HG02571 (cell line): Measurements from ENCODE around the gene CGNL1.

Source experiments
- ATAC-seq: cut with Tn5 transposase; IDR thresholded peaks from one replicate; pipeline ENCODE4 v1.9.1; 2021; ENCODE audit warnings: mild to moderate bottlenecking, moderate library complexity; ENCODE audit not compliant: unreplicated experiment

Gene CGNL1

DNA sequence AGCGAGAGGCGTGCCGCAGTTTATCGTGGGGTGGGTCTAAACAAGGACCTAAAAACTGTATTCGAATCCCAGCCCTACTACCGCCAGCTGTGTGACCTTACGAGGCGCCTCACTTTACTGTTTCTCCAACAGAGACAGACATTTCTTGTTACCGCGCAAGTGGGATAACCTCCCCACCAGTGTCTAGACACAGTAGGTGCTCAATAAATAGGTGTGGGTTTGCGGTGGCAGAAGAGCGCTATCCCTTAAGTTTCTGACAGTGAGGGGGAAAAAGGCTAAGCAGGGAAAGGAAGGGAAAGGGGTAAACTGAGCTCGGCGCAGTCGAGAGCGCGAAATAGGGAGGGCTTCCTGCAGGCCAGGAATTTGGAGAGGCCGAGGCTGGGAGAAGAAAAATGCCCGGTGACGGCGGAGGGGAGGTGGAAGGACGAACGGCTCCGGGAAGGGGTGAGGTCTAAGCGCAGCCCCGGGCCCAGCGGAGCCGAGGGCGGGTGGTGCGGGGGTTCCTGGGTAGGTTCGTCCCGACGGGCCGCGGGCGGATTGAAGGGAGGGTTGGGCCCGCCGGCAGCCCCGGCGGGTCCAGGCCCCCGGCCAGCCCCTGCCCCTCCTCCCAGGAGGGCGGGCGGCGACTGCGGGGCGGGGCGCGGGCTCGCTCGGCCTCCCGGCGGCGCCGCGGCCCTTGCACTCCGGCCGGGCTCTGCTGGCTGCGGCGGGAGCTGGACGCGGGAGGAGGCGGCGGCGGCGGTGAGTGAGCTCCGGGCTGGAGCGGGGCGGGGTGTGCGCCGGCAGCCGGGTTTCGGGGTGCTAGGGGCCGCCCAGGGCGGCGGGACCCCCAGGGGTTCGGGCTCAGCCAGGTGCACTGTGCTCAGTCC, at the start of gene CGNL1:
Gene CGNL1, plus strand, starts transcription at position 679 of the 869 bp plus-strand sequence. CDS start 61,495 bp downstream, outside the sequence.
- ATAC-seq, result no peak

- no peak for ATAC-seq
Measured at GRCh38 chr15:57327985-57328471, 48.3 kb upstream of the CGNL1 start.

- ATAC-seq, result no peak
Measured at GRCh38 chr15:57328479-57328878, 47.8 kb upstream of the CGNL1 start.

DNA sequence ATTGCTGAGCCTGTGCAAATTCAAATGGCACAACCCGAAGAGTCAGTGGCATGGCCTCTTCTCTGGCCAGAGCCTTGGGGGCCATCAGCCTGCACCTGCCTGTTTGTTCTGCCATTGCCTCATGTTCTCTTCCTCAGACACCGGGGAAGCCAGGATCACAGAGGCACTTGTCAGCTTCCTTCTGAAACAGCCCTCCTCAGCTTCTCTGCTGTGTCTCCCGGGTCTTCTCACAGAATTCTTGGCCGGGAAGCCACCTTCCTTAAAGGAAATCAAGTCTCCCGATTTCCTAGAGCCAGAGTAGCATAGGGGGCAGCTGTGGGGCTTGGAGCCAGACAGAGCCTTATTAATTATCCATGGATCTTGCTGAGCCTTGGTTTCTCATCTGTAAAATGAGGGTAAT, 47.4 kb upstream of the CGNL1 start:
- no peak for ATAC-seq

DNA sequence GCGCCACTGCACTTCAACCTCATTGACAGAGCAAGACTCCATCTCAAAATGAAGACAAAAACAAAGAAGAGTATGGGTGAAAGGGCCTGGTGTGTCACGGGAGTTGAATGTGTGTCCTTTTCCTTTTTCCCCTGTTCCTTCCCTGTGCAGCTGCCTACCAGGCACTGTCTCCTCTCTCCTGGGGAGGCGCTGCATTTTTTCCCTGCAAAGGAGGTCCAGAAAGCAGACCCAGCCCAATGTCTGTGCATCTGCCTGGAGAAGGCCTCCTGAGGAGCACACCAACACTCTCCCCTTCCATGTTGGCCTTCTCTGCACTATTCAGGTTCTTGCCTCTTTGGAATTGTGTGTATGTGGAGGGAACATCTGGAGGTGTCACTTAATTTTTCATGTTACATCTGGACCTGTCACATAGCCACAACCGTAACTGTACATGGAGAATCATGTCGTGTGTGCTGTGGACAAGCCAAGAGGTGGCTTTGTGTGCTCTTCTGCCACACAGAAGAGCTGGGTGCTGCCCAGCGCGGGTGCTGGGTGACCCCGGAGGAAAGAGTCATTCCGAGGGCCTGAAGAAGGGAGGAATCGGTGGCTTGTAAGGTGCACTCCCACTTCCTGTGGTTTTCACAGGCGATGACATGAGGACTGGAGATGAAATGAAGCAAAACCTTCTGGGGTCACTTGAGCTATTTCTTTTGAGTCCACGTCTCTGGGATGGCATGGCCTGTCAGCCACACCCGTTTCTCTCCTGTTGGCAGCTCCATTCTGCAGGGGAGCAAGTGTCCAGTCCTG, 46.5 kb upstream of the CGNL1 start:
- ATAC-seq, result no peak

- no peak for ATAC-seq
Measured at GRCh38 chr15:57330619-57331340, 45.5 kb upstream of the CGNL1 start.

- no peak for ATAC-seq
Measured at GRCh38 chr15:57332326-57332725, 44.0 kb upstream of the CGNL1 start.

DNA sequence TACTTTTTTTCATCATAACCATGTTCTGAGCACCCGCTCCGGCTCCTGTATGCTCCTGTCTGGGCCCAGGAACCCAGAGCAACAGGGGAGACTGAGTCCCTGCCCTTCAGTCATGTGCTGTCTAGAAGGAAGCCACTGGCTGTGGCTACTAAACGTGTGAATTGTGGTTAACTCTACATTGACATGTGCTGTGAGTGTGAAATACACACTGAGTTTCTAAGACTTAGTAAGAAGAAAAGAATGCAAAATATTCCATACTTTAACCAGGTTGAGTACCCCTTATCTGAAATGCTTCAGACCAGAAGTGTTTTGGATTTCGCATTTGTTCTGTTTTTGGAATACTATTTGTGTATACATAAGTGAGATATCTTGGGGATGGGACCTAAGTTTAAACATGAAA, 42.8 kb upstream of the CGNL1 start:
- no peak for ATAC-seq

DNA sequence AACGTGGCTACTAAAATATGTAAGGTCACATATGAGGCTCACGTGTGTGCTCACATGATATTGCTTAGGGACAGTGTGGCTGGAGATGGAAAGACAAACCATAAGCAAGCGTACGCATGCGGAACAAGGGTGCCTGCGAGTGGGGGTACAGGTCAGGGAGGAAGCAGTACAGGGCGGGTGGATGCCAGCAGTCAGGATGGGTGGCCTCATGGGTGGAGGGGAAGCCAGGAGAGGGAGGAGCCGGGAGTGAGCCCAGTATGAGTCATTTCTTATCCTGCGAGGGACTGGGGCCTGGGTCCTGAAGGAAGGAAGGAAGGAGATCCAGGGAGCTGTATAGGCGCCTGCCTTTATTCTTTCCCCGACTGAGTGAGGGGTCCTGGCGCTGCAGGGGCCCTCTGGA, 42.0 kb upstream of the CGNL1 start:
- no peak for ATAC-seq

GRCh38 chr15:57335293-57335715, 41.0 kb upstream of the CGNL1 start:
- ATAC-seq, result no peak

GRCh38 chr15:57335719-57336118, 40.6 kb upstream of the CGNL1 start:
- ATAC-seq, result no peak

GRCh38 chr15:57337868-57338411, 38.4 kb upstream of the CGNL1 start:
- ATAC-seq, result no peak

GRCh38 chr15:57339321-57339720, 37.0 kb upstream of the CGNL1 start:
- ATAC-seq, result no peak

- no peak for ATAC-seq
Measured at GRCh38 chr15:57340682-57341259, 35.5 kb upstream of the CGNL1 start.

- no peak for ATAC-seq
Measured at GRCh38 chr15:57343048-57343447, 33.3 kb upstream of the CGNL1 start.

DNA sequence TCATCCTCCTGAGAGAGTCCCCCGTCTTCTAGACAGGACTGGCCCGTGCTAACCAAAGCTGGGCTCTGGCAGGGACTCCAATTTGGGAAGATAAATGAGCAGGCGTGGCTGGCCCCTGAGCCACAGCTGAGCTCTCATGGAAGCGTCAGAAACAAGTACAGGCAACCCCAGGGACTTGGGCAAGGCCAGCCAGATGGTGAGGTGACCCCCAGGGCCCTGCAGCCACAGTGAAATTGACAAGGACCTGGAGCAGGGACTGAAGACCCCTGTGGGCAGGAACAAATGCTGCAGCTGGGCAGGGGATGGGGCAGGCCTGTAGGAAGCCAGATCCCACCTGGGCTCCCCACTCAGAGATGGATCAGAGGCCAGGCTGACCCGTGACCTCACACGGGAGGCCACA, 32.8 kb upstream of the CGNL1 start:
- ATAC-seq, result no peak

DNA sequence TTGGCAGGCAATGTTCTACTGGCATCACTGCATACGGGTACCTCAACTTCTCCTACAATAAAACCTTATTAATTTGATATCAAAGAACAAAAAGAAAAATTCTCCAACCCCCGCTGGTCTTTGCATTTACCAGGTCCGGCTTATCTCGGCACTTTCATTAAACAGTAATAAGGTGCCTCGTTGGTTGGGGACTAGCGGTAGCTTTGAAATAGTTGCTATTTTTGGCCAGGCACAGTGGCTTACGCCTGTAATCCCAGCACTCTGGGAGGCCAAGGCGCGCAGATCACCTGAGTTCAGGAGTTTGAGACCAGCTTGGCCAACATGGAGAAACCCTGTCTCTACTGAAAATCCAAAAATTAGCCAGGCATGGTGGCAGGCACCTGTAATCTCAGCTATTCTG, 32.0 kb upstream of the CGNL1 start:
- no peak for ATAC-seq

GRCh38 chr15:57345584-57345983, 30.7 kb upstream of the CGNL1 start:
- no peak for ATAC-seq

DNA sequence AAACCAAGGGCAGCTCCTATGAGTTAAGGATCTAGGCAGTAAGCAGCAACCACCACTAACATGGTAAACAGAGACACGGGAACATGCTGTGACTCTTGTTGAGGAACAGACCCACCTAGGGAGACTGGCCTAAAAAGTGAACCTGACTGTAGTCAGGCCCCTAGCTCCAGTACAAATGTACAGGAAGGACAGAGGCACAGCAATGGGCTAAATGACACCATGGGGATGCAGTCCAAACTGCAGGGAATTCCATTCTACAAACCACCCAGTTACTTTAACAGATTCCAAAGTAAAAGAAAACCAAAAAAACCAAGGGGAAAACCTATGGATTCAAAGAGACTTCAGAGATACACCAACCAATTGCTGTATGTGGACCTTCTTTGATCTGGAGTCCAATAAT, 28.2 kb upstream of the CGNL1 start:
- ATAC-seq, result no peak

GRCh38 chr15:57352535-57353316, 23.6 kb upstream of the CGNL1 start:
- no peak for ATAC-seq
